Measurements from ENCODE around the gene RIN2.
"Not testable (repeated sequence)": the region's sequence is repeated elsewhere in the genome, so short reads cannot be mapped to it uniquely, and the experiment has no call there.

RIN2 gene

DNA sequence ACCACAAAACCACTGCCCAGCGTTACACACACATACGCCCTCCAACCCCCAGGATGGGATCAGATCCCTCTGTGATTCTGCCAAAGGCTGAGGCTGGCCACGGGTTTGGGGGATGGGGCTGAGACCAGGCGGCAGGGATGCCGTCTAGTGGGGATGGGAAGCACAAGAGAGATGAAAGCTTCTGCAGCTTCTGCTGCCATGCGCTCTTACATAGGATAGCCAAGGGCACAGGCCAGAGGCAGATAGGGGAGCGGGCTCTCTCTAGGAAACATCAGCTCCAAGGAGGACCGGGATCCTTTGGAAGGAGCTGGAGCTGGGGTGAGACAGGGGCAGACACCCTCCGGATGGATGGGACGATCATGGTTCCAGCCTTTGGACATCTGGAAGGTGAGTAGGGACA lies 18.7 kb upstream of the RIN2 start:
- DNase-seq: no peak

DNA sequence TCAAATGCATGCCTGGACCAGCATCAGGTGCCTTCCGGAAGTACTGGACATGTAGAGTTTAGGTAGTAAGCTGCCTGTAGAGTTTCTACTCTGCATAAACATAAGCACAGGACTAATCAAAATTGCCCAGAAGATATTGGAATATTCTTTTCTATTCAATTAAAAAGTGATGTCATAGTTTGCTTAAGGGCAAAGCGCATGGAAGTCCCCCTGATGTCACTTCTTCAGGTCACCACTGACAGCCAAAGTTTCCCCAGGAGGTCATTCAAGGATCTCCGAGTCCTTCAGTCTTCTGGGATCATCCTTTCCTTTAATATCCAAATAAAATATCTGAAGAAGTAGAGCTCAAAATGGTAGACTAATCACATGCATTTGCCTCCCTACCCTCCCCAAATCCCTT lies 17.5 kb upstream of the RIN2 start:
- no peak for DNase-seq

DNA sequence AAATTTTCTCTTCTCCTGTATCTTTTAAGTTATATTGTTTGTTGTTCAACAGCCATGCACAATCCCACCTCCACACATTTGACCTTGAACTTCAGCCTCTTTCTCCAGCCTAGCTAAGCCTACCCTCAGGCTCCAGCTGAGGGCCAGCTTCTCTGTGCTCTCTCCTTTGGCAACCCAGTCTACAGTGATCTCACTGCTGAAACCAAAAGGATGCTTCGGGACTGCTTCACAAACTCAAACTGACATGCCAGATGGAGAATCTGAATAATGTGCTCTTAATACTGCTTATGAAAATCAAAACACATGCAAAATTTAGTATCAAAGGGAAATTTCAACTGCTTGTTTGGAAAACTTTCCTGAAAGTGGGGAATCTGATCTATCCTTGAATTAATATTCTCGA lies 16.1 kb upstream of the RIN2 start:
- DNase-seq: no peak

DNA sequence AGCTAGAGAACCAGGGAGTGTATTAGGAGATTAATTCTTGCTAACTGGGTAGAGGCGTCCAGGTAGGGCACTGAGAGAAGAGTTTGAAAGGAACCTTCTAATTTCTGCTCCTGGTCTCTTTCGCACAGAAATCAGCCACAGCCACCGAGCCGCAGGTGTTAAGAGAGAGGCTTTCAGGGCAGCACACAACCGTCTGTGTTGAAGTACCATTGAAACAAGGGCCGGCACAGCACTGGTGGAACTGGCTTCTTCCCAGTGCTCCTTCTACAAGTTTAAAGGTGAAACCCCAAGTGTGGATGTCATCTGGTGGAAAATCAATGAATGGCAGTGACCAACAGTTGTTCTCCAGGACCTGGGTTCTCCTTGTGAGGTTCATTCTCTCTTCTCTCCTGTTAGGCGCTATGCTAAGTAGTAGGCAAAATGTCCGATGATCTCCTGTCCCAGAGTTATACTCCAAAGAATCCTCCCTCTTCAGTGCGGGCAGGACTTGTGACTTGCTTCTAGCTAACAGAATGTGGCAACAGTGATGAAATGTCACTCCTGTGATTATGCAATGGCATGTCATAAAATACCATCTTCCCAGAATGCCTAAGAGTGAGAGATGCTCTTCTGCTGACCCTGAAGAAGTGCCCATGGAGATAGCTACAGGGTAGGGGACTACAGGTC lies 15.0 kb upstream of the RIN2 start:
- no peak for DNase-seq

DNA sequence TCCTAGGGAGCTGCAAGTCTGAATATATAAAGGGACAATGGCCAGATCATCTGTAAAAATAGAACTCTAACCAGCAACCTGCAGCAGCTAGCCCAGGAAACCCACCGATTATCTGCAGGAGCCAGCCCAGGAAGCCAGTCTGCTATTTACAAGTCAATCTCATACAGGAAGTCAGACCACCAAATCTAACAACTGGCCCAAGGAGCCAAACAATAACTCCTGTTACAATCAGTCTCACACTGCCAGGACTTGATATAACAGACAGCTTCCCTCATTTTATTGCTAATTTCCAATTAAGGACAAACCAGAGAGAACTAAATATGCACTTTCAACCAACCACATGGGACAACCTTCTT lies 14.4 kb upstream of the RIN2 start:
- DNase-seq: no peak

DNA sequence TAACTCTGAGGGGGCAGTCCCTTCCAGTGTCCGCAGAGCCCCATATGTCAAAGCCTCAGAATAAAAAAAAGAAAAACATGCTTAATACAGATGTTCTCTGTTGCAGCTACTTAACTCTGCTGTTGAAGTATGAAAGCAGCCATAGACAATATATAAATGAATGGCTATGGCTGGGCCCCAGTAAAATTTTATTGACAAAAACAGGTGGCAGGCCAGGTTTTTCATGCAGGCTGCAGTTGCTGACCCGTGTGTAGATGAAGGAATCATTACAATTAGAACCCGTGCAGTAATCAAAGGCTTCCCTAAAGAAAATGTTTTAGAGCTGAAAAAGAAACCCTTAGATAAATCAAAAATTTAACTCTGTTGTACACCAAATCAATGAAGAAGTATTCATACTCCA lies 13.0 kb upstream of the RIN2 start:
- no peak for DNase-seq

DNA sequence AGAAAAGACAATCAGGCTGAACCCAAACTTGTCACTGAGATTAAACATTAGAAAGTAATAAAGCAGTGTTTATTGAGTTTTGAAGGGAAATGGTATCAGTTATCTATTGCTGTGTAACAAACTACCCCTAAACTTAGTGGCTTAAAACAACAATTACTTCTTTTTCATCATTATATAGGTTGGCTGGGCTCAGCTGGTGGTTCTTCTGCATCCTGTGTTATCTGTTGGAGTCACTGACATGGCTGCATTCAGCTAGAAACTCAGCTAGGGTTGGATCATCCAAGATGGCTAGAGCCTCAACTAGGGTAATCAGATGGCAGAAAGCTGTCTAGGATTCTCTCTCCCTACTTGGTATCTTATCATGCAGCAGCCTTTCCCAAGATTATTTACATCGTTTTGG lies 12.5 kb upstream of the RIN2 start:
- DNase-seq: no peak

DNA sequence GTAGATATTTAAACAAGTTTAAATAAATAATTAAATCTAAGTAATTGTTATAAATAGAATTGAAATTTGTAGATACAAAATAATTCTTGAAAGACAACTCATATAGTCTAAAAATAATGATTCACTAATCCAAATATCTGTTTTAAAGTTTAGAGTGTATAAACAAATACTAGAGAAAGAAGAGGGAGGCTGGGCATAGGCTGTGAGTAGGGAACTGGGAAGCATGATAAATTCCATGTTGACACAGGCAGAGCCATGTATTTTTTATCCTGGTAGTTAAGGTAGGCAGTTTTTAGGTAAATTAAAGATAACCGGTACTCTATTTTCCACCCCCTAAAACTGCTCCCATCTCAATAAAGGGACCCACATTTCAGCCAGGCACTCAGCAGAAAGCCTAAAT lies 11.7 kb upstream of the RIN2 start:
- DNase-seq: no peak

DNA sequence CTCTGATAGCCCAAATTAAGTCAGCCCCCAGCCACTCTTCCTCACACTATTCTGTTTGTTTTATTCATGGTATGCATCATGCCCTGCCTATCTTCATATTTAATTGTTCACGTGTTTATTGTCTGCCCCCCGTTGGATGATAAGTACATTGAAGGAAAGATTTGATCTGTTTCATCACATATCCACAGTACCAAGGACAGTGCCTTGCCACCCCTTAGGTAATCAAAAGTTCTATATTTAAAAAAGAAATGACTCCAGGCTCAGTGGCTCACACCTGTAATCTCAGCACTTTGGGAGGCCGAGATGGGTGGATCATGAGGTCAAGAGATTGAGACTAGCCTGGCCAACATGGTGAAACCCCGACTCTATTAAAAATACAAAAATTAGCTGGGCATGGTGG lies 10.2 kb upstream of the RIN2 start:
- DNase-seq: no peak

DNA sequence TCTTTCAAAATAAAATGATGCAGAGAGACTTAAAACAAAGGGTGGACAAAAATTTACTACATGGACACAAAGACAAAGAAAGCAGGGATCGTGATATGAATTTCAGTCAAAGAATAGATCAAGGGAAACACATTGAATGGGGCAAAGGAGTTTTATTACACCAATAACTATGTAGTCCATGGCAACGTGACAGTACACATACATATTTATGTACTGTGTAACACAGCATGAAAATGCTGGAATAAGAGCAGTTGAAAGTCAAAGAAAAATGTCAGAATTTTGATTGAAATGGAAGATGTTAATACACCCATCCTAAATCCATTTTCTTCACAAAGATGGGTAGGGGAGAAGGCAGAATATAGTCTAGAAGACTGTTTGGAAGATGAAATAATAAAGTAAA lies 9.4 kb upstream of the RIN2 start:
- no peak for DNase-seq

DNA sequence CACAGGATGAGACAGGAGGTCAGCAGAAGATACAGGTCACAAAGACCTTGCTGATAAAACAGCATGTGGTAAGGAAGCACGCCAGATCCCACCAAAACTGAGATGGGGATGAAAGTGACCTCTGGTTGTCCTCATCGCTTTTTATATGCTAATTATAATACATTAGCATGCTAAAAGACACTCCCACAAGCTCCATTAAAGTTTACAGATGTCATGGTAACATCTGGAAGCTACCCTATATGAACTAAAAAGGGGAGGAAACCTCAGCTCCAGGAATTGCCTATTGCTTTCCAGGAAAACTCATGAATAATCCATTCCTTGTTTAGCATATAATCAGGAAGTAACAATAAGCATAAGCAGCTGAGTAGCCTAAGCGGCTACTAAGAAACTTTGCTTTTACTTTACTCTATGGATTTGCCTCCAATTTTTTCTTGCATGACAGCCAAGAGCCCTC lies 8.4 kb upstream of the RIN2 start:
- DNase-seq: no peak

DNA sequence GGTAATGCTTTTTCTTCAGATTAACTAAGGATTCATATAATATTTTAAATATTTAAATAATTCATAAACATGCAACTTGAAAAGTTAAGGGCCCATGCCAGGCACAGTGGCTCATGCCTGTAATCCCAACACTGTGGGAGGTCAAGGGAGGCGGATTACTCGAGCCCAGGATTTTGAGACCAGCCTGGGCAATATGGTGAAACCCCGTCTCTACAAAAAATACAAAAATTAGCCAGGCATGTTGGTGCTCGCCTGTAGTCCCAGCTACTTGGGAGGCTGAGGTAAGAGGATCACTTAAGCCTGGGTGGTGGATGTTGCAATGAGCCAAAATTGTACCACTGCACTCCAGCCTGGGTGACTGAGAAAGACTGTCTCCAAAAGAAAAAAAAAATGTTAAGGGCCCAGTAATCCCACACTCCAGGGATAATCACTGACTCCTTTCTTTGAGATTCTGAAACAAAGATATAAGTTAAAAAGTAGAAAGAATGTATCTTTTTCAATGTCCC lies 7.9 kb upstream of the RIN2 start:
- DNase-seq: no peak

DNA sequence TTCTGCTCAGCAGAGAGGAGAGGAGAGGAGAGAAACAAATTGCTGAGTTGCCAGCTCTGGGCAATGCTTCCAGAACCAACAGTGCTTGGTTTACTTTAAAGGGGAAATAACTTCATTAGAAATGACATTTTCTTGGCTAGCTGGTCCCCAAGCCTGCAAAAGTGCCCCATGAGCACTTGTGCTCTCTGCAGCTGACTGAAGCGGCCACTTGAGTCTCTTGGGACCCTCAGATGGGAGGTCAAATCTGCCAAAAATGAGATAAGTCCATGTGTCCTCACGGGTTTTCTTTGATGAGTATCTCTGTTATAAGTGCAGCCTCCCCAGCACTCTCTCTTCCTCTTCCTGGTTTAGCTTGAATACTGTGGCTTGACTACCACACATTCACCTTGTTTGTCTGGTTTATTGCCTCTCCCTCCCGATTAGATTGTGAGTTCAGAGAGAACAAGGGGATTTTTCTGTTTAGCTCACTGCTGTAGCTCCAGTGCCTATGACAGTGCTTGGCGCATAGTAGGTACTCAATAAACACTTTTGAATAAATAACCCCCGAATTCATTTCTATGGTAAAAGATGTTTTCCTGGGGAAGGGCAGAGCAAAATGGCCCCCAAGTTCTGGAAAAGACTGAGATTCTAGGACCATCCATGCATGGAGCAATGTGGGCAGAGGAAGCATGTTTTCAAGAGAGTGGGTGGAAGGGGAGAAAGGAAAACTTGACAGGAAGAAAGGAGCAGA lies 7.0 kb upstream of the RIN2 start:
- no peak for DNase-seq

DNA sequence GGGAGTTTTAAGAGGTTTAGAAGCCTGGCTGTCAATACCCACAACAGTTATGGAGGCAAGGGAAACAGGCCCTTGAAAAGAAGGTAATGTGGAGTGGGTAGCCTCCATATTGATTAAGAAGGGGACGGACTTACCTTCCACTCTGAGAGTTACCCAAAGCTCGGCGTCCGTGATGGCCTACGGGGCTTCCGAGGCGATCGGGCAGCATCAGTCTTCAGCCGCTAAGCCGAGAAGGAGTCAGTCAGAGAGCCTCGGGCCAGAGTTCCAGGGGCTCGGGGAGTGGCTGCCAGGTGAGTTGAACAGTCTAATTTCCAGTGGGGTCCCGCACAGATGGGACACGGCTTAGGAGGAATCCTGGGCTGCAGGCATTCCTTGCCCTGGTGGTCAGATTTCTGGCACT lies 3.9 kb upstream of the RIN2 start:
- DNase-seq: not testable (repeated sequence)

DNA sequence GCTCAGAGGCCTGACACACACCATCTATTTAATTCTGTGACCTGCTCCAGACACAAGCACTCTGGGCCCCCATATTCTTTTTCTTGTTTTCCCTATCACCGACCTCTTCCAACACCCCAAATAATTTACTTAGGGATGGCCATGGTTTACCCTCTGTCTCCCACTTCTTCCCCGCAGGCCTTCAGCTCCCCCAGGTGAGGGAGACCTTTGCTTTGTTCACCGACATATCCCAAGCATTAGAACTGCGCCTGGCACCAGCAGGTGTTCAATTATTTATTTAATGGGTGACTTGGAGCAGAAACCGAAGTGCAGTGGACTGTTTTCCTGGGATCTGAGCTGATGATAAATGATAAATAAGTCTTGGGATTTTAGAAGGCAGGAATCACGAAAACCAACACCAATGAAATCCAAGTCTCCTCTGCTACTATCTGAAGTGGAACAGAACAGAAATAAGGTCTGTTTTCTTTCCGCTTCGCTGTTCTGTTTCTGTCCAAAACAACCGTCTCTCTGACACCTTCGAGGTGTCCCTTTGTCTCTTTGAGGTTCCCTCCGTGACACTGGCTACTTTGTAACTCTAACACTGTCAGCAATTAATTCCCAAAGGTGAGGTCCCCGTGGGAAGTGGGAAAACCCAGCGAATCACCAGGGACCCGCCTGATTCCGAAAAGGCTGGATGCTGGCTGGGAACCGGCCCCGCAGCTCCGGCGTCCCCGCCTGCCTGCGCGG lies 1.1 kb upstream of the RIN2 start:
- peak; percentile 21 for DNase-seq

DNA sequence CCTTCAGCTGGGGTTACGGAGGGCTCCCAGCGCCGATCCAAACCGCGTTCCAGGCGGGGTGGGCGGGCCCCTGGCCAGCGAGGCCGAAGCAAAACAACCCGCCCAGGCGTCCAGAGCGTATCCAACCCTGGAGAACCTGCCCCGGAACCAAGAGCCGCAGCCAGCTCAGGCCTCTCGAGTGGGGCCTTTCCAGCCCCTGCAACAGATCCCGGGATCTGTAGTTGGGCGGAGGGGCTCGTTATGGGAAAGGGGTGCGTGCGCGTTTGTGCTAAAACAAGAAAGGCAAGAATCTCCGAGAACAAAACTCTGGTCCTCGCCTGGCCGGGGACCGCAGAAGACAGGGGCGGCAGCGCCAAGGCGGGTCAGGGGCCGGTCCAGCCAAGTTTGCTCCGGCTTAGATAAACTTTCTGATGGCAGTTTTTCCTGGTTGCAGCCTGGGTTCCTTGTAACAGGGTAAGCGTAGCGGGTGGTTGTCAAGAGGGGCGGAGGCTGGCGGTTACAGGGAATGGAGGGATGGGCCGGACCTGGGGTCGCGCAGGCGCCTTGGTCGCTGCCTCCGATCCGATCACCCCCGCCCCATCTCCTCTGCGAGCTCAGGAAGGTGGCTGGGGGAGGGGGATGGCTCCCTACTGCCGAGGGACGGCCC lies 448 bp upstream of the RIN2 start:
- peak; percentile 79 for DNase-seq

DNA sequence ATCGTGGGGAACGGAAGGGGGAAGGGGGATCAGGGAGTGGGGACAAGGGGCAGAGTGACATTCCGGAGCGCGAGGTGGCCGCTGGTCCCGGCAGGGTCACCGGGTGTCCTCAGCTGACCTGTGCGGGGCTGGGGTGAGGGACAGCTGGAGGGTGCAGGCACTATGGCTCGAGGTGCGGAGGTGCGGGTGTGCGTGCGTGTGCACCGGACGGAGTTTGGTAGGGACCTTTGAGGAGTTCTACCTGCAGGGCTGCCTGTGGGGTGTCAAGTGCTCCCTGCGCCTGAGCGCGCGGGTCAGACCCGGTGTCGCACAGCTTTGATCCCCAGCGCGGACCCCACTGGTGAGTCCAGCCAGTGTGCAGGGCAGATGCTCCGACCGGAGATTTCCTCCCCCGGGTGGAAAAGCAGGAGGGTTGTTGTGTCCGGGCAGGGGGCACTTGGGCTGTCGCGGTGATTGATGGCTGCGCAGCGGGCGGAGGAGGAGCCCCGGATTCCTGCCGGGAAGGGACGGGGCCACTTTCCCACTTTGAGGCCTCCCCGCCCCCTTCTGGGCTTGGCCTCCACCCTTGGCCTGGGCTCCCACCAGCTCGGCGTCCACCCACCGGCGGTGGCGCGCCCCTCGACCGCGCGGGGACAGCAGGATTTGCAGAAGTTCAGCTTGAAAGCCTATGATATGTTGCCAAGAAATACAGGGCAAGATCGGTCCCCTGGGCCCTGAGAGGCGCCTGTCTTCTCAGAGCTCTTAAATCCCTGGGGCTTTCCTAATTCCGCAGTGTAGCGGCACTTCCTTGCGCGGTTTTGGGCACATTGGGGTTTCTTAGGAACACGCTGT lies 658 bp downstream of the RIN2 start:
- DNase-seq: no peak

DNA sequence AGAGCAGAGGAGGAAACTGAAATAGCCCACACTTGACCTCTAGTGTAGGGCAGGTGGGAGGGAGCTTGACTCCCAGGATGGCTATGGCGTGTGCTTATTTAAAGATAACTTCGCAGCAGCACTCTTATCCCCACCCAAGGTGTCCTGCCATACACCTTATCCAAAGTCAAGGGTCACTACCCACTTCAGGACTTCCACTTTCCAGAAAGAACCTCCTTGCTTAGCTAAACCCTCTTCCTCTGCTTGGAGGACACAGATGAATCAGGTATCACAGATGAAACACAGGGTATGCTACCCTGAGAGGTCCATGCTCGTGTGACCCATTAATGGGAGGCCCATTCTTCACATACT lies 2.3 kb downstream of the RIN2 start:
- no peak for DNase-seq

DNA sequence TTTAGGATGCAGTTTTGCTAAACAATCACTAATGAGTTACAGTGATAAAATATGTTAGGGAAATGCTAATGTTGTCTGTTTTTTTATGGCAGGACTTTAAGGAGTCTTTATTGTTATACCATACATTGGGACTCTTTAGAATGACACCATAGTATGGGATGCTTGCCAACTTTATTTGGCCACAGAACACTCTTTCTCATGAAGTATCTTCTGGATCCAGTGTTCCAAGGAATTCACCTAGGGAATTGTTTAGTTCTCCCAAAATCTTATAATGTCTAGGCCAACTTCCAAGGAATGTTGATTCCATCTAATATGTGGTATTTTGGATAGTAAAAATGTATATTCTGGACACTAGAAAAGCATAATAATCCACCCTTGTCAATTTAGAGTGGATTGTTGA lies 3.3 kb downstream of the RIN2 start:
- DNase-seq: no peak

DNA sequence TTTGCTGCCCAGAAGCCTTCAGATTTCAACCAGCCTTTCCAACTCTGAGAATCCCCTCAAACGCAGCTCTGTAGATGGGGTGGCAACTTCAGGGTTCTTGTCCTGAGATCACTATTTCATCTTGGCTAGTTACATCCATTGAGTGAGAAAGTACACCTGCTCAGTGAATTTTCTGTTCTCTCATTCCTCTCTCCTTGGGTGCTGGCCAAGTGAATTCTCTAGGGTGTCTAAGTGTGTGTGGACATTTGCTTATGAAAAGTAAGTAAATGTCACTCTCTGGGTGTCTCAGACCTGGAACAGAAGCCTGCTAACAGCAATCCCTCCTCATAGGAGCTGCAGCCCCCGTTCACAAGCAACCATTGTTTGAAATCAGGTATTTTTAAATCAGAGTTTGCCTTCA lies 3.8 kb downstream of the RIN2 start:
- peak; percentile 23 for DNase-seq

DNA sequence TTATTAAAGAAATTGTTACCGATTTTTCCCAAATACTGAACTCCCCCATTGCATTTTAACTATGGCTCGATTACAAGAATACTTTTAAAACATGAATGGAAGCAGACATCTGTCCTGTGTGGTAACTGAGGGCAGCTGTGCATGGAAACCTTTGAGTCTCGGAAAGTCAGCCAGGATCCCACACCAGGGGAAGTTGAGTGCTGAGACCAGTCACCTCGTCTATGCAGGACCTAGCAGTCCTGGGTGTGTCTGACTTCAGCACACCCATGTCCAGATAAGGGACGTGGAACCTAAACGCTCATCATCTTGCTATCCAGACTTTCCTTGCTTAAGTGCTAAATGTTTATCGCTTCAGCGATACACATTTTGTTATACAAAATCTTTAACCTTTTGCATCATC lies 6.1 kb downstream of the RIN2 start:
- DNase-seq: no peak

DNA sequence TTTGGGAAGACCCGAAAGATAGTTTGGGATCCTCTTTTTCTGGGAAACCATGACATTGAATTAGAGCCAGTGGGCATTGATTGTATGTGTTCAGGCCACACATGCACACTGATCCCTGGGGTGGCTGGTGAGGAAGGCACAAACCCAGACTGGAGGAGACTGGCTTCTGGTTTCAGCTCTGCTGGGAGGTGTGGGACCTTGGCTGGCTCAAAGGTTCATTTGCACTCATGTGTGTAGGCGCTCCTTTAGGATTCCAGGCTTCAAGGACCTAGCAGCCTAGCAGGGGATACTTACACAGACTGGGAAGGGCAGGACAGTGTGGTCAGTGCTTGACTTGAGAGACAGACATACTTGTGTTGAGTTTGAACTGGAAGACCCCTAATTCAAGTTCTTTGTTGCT lies 7.2 kb downstream of the RIN2 start:
- no peak for DNase-seq

DNA sequence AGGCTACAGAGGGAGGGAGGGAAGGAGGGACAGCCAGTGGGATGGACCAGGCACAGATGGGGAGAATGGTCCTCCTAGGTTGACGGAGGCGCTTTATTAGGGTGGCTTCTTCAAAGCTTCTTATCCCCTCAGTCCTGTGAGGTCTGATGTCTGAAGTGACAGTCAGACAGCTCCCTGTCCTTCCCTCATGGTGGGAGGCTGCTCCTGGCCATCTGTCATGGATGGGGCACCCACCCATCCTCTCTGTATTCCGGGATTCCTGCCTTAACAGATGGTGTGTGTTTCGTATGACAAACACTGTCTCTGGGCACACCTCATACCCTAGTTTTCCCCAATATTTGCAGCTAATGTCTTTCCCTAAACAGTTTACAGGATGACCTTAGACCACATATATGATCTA lies 7.9 kb downstream of the RIN2 start:
- no peak for DNase-seq
